Lung (tissue), 12 donors: ENCODE measurements around the gene SCNN1B. TPM values are rescaled to one million over a fixed set of nuclear protein-coding genes. Genes with fewer than 3 reads are reported as not detected.

Experiments used
- ATAC-seq: fragments of 200-7000 bp; cut with Tn5 transposase; one replicate; pipeline ENCODE4 v1.9.1; 2020; ENCODE audit warnings: moderate number of reproducible peaks; ENCODE audit not compliant: insufficient read depth, low FRiP score
- DNase-seq, 3 donors: peaks; one replicate each; pipeline ENCODE4 v3.0.0-alpha.2; 2013 to 2017
- H3K27ac ChIP-seq, 2 donors: one replicate each; pipeline ENCODE4 v1.5.1; 2013; ENCODE audit warnings: mild to moderate bottlenecking in 2 of 2, moderate library complexity in 2 of 2, control low read depth in 1 of 2, inconsistent platforms in 1 of 2, low read depth in 1 of 2, low read length in 1 of 2
- H3K27me3 ChIP-seq, 3 donors: one replicate each; pipeline ENCODE4 v1.5.1; 2013; ENCODE audit warnings: low read length in 2 of 3; ENCODE audit not compliant: control insufficient read depth in 3 of 3, insufficient read depth in 3 of 3
- H3K36me3 ChIP-seq, 4 donors: one replicate each; pipeline ENCODE4 v1.5.1; 2013; ENCODE audit warnings: low read length in 4 of 4, mild to moderate bottlenecking in 1 of 4, moderate library complexity in 1 of 4; ENCODE audit not compliant: control insufficient read depth in 4 of 4, insufficient read depth in 4 of 4
- H3K4me1 ChIP-seq, 5 donors: one replicate each; pipeline ENCODE4 v1.5.1; 2013; ENCODE audit warnings: low read length in 5 of 5, mild to moderate bottlenecking in 2 of 5, moderate library complexity in 1 of 5; ENCODE audit not compliant: control insufficient read depth in 5 of 5, insufficient read depth in 5 of 5
- H3K4me3 ChIP-seq: one replicate; pipeline ENCODE4 v1.5.1; 2013; ENCODE audit warnings: mild to moderate bottlenecking, control low read depth, moderate library complexity
- H3K9ac ChIP-seq, 2 donors: one replicate each; pipeline ENCODE4 v1.5.1; 2013; ENCODE audit warnings: low read length in 2 of 2, control low read depth in 1 of 2; ENCODE audit not compliant: insufficient read depth in 1 of 2
- H3K9me3 ChIP-seq, 4 donors: one replicate each; pipeline ENCODE4 v1.5.1; 2013; ENCODE audit warnings: low read length in 3 of 4, mild to moderate bottlenecking in 1 of 4, moderate library complexity in 1 of 4; ENCODE audit not compliant: control insufficient read depth in 4 of 4, insufficient read depth in 3 of 4
- CTCF ChIP-seq: IDR thresholded peaks from 2 replicates; pipeline ENCODE4 v1.5.1; 2012; ENCODE audit warnings: mild to moderate bottlenecking; ENCODE audit errors: control extremely low read depth, extremely low read depth
- WGBS, 2 donors: extraction: QIAGEN DNeasy Blood & Tissue Kit; methylation state at CpG; one replicate each; pipeline ENCODE4 v1.1.7; 2013; 5-methylcytosine and 5-hydroxymethylcytosine counted together
- polyA plus RNA-seq, 2 donors: library from polyadenylated mRNA; stranded (reverse); fragments of 200-250 nt; gene quantifications; one replicate each; pipeline ENCODE4 v1.2.1, GENCODE V29; 2013
- total RNA-seq, 2 donors: library from RNA; depleted of rRNA in 1 of 2; stranded (reverse); fragments of >200 nt in 1 of 2; gene quantifications; one replicate each; pipeline ENCODE4 v1.2.1, GENCODE V29; 2014 to 2021
- donor health status: control.
- donor health status: control.
- donor health status: Bipolar disorder and iron deficiency.
- donor health status: healthy.
- donor health status: DM: yes; HTN: yes; CAD: no.

The SCNN1B gene
- total and polyA plus RNA-seq, 4 donors = 16.4 to 58.7 (median 41.3) TPM

GRCh38 chr16:23316232-23316631 is 14.1 kb downstream of the SCNN1B start:
- ATAC-seq = no peak
- WGBS, 2 donors = 75 to 90% methylated on average over 2 of the region's 2 CpGs
- Histone ChIP-seq H3K9ac (no peak overlapping the region), H3K4me1 (peaks cover 0 to 13% (median 0%) of the 10 kb centered on the region in 5 donors), H3K36me3 (no peaks in the 10 kb centered on the region), H3K27ac (no peak overlapping the region), H3K27me3 (peaks cover 0 to 3% (median 0%) of the 10 kb centered on the region in 3 donors), H3K4me3 (no peak overlapping the region), H3K9me3 (peaks cover 0 to 6% (median 0%) of the 10 kb centered on the region in 4 donors)
- DNase-seq = no peak
- no peak for TF ChIP-seq CTCF

GRCh38 chr16:23316634-23317265 is 14.6 kb downstream of the SCNN1B start:
- H3K9ac ChIP-seq = no peak overlapping the region
- peaks cover 0 to 6% (median 0%) of the 10 kb centered on the region in 4 donors for H3K9me3 ChIP-seq
- H3K36me3 ChIP-seq = no peaks in the 10 kb centered on the region
- 67 to 86% methylated on average over 2 of the region's 2 CpGs for WGBS, 2 donors
- no peak for TF ChIP-seq CTCF
- peak overlapping the region in 1 of 2 donors; percentile 13 for H3K27ac ChIP-seq
- DNase-seq (no peak), ATAC-seq (peak; percentile 63)
- H3K4me3 ChIP-seq = no peak overlapping the region
- H3K4me1 ChIP-seq = peaks cover 0 to 13% (median 0%) of the 10 kb centered on the region in 5 donors
- H3K27me3 ChIP-seq = no peaks in the 10 kb centered on the region

GRCh38 chr16:23317266-23317661 is 15.2 kb downstream of the SCNN1B start:
- 57 to 62% methylated on average over 8 of the region's 8 CpGs for WGBS, 2 donors

More at GRCh38 chr16:23317266-23317661, 15.2 kb downstream of the SCNN1B start:
- no peak for TF ChIP-seq CTCF
- no peaks in the 10 kb centered on the region for H3K27me3 ChIP-seq
- ATAC-seq (peak; percentile 37), DNase-seq (peak; percentile 74 to 89 (median 78))
- no peak overlapping the region for H3K4me3 ChIP-seq
- no peak overlapping the region for H3K9ac ChIP-seq
- H3K4me1 ChIP-seq = peaks cover 0 to 13% (median 0%) of the 10 kb centered on the region in 5 donors
- H3K9me3 ChIP-seq = peaks cover 0 to 6% (median 0%) of the 10 kb centered on the region in 4 donors
- no peaks in the 10 kb centered on the region for H3K36me3 ChIP-seq
- H3K27ac ChIP-seq = peak overlapping the region in 1 of 2 donors; percentile 8
